HG03135 (cell line): ENCODE measurements around the gene SLC8A1.

Source experiments
- ATAC-seq: cut with Tn5 transposase; IDR thresholded peaks from one replicate; pipeline ENCODE4 v1.9.1; 2021; ENCODE audit warnings: mild to moderate bottlenecking, moderate library complexity; ENCODE audit not compliant: unreplicated experiment

Gene SLC8A1

DNA sequence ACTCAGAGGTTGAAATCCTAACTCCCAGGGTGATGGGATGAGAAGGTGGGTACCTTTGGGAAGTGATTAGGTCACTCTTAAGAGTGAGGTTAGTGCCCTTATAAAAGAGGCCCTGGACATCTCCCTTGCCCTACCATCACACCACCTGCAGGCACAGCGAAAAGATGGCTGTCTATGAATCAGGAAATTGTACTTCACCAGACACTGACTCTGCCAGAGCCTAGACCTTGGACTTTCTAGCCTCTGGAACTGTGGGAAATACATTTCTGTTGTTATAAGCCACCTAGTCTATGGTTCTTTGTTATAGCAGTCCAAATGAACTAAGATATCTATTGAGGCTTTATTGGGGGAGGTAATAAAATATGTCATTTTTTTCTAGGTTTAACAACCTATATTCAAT, 203.6 kb downstream of the SLC8A1 start:
- ATAC-seq: no peak

DNA sequence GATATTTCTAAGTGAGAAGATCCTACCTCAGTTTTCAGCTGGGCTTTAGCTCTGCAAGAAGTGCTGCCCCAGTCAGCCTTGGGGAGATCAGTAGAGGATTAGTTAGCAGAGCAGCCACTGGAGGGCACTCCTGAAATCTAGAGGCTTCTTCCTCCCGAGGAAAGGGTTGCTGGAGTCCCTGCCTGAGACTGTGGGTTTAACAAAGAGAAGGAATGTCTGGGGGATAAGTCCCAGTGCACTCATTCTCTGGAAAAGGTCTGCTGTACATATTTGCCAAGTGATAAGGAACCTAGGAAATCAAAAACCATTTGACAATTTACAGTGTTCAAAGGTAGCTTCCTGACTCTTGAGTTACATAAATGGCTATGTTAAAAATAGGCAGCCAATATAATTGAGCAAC, 207.2 kb downstream of the SLC8A1 start:
- no peak for ATAC-seq

DNA sequence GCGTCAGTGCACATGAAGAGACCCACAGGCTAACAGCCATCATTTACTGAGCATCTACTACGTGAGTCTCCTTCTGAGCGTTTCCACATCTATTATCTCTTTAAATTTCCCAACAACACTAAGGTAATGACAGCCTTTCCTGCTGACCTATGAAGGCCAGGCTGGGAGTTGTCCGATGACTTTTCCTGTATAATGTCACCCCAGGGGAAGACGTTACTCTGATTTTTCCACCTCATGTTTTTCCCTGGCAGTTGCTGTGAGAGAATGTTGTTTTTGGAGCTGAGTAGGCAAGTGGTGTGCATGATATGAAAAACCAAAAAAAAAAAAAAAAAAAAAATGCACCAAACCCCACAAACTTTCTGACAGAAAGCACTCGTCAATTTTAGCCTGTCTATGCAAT, 207.6 kb downstream of the SLC8A1 start:
- ATAC-seq: no peak

DNA sequence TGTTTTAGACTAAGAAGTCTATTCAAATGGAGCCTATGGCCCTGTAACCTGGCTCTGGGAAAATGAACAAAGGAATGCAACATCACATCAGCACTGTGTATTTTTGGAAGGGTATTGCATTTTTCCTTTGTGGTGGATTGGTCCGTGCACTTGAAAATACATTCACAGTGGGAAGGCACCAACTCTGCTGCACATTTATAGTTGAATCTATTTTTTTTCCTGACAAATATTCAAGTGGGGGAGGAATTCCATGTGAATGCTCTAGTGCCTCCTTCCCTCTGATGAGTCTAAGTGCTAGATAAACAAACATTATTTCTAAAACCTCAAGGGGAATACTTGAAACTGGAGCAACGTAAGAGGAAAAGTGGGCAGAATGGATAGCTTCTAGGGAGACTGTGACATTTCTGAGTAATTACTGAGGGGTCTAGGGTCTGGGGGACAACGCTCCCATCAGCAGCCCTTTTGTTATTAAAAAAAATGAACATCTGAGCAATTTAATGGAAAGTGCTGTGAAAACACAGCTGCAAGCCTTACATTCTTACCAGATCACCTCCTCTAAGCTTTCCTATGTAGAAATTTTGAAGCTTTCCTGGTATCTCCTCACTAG, 208.2 kb downstream of the SLC8A1 start:
- ATAC-seq: no peak

DNA sequence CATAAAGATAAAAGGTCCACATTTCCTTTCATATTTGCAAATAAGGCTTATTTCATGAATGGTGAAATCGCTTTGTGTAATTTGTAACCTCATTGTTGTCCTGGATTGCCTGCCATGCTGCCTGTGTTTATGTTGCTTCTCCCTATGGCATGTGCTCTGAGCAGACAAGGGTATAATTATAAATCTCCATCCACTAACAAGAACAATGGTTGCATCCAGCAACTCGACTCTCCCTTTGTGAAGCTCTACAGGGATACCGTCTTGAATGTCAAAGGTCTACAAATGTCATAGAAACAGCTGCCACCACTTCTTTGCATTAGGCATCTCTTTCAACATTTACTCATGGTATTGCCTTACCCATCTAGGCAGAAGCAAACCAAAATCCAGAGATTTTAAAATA, 209.6 kb downstream of the SLC8A1 start:
- no peak for ATAC-seq

DNA sequence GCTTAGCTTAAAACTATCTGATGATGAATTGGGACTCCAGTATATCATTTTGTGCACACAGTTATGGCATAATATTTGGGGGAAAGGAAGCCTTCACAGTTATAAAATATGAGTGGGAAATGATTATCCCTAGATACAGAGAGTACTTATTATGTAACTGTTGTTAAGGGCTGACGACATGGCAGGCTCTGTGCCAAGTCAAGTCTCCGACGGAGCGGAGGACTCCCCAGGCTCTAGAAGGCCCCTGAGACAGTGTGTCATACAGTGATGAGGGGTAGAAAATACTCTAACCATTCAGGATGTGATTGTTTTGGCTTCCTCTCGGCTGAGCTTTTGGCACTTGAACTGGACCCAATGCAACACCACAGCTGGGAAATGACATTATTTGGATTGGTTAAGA, 211.8 kb downstream of the SLC8A1 start:
- no peak for ATAC-seq

DNA sequence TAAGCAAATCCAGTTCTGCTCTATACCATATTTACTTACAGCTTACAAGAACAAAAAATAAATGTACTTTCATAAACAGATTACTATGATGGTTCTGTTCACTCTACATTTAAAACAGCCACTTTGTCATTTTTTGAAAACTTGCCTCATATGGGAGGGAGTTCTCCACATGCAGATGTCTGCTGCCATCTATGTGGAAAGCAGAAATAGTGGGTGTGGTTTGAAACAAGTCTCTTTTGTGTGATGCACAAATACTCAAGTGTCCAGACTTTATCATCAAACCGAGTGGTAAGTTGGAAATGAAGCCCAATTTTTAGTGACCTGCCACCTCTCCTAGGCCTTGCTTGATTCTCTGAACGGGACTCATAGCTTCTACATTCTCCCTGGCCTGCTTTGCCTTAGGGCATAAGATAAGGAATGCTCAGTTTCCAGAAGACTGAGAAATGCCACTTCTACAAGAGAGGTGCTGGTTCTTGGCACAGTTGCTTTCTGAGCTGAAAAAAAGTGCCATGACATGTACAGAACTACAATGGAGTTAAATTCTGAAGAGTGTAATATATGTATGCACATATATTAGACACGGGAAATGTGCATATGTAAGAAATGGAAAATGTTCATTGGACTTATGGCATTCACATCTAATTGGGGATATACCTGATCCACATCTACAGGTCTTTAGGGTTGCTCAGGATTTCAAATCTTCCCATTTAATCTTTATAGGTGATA, 221.0 kb downstream of the SLC8A1 start:
- no peak for ATAC-seq

DNA sequence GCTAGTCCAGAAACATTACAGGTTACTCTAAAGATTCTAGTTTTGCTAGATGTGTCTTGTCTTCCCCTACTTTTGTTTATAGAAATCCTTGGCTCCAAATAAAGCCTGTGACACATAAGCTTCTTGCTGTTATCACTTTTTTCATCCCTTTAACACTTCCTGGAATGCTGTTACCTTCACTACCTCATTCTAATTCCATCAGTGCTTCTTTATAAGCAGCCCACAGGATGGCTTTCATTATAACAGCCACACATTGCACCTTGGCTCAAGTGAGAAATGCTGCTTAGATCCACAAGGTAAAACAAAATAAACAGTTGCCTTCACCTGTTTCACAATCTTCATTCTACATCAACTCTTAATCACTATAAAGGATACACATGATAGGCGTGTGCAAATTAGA, 221.7 kb downstream of the SLC8A1 start:
- no peak for ATAC-seq

DNA sequence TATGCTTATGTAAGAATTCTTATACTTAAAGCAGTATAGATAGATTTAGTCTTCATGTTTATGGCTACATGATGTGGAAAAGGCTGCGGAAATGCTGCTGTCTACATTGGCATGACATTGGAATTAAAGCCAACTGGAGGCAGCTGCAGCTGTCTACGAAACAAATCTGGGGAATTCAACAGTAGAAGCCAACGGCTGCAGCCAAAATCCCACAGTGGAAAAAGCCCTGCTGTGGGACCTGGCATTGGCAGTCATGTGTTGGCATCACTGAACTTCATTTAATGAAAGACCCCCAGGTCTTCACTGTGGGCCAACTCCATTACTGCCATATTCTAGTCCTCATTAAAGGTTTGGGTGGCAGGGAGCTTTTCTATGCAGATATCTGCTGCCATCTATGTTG, 223.6 kb downstream of the SLC8A1 start:
- no peak for ATAC-seq

DNA sequence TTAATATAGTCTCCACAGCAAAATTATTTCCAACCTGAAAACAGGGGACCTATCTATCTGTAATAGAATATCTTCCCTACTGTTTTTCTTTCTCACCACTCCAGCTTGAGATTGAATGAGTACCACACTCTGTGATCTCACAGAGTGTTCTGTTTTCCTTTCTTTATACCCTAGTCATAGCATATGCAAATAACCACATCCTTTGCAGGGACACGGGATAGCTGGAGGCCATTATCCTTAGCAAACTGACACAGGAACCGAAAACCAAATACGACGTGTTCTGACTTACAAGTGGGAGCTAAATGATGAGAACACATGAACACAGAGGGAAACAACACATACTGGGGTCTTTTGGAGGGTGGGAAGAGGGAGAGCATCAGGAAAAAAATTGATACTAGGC, 224.7 kb downstream of the SLC8A1 start:
- no peak for ATAC-seq

DNA sequence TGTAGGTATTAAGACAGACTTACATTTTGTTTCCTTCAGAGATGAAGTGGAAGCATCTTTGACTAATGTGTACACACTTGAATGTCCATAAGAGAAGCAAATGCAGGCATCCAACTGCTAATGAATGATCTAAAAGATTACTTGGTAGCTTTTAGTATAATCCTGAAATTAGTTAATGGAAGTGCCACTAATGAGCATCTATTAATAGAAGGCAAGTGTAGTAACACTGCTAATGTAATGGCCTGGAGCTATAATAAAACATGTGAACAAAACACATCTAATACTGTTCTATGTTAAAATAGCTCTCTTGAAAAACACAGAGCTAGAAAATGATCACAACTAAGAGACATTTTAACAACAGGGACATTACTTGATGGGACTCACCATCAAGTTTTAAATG, 225.3 kb downstream of the SLC8A1 start:
- no peak for ATAC-seq

DNA sequence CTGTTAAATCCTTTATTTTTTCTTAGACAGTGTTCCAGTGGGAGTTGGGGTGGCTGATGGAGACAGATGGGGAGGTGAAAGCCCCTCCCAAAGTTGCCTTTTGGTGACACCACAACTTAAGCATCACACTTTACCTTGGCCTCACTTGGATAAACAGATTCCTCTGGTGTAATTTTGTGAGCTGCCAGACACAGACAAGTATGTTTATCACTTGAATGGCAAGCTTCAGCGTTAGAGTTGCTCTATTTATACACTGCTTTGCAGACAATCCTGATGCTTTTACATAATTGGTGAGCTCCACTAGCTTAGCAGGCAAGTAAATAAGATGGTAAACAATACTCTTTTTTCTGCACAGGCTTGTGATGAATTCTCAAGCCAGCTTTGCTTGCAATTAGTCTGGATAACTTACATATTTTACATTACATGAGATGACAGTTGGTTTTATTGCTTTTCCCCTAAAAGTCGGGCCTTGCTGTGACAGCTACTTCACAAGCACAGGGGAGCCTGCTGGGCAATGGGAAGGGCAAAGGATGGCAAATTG, 226.2 kb downstream of the SLC8A1 start:
- ATAC-seq: no peak

DNA sequence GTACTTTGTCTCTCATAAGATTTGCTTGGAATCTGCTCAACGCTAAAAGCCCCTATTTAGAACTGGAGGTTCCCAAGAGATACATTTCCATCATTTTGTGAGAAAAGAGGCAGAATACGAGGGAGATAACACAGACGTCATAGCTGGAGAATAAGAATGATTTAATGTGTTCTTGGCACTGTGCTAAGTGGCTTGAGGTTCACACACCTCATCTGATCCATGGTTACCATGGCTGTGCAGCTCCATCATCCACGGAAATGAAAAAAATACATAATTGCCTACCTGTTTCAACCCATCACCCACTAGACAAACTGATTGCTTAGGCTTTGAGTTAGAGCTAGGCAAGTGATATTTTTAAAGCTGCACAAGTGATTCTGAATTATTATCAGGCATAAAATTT, 227.6 kb downstream of the SLC8A1 start:
- ATAC-seq: no peak

DNA sequence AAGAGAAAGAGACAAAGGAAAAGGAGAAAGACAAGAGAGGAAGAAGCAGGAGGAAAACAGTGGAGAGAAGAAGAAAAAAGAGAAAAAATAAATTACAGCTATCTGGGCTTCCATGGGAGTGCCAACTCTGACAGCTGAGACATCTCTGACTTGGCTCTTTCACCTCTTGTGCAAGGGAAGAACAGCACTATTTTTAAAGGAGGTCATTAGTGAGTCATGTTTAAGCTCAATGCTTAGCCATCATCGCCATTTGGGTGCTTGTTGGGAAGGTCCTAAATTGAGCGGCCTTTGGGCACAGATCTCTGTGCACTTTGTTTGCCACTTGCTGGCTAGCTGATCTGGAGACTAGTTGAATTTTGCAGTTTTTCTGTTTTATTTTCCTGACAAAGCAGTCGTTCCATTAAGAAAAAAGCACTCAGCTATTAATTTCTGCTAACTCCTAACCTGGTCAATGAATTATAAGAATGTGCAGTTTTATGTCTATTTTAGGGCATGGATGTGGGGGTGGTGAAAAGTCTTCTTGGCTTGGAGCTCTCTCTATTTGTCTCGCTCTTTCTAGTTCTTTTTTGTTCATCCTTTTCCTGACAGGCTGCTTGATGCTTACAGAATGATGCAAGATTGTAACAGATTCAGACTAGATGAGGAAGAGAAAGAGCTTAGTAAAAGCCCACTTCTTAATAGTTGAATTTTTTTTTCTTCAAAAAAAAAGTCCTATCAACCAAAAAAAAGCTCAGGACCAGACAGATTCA, 231.5 kb downstream of the SLC8A1 start:
- no peak for ATAC-seq

DNA sequence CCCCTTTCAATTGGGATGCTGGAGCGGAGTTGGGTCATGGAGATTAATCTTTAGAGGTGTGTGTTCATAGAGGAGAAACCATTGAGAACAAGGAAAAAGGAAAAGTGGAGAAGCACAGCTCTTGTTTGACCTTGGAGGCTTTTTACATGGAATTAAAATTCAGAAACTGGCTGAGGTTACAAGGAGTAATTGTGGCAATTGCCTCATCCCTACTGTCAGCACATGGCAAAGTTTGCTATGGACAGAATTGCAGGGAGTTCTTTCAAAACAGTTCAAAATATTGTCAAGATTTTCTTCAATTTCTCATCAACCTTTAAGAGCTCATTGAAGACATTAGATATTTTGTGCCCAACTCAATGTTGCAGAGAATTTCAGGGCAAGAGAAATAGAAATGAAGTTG, 232.7 kb downstream of the SLC8A1 start:
- ATAC-seq: no peak

DNA sequence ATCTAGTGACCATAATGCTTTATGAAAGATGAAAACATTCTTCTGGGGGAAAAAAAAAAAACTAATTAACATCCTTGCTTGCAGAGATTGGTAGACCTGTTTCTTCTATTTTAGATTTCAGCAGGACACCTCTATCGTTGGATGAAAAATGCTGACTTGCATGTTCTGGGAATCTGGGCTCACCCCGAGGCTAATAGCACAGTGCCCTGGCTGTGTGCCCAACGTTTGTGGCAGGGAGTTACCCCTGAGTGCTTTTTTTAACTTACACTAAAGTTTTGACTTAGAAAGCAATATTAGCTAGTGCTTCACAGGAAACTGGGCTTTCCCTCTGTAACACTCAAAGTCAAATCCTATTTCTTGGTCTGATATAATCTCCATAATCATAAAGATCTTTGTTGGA, 233.2 kb downstream of the SLC8A1 start:
- ATAC-seq: no peak

DNA sequence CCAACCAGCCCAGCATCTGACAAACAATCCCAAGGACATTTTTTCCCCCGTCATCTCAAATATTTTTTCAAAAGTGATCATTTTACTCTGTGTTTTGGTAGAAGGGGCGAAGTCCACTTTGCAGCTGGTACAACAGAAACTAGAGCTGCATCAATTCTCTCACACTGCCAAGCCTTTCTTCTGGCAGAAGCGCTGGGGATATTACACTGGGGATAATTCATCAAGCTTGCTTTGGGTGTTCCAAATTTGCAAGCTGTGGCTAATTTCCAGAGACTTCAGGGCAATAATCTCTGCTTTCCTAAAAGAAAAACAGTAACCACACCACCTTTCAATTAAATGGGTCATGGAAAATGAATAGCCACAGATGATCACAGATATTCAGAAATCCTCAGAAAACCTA, 238.3 kb downstream of the SLC8A1 start:
- ATAC-seq: no peak

DNA sequence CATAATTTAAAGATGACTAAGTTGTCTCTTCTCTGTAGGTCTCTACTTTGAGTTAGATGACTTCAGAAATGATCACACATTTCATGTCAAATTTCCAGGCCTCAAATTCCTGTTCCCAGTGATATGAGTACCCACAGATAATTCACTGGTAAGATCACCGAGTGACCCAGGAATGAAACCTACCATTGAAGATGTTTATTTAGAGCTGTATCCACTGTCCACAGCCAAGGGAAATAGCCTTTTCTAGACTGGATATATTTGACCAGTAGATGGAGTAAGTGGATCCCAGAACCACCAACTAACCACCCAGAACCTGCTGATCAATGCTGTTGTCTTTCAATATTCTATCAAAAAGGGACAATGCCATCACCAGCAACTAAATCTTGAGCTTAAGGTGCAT, 238.8 kb downstream of the SLC8A1 start:
- ATAC-seq: no peak

DNA sequence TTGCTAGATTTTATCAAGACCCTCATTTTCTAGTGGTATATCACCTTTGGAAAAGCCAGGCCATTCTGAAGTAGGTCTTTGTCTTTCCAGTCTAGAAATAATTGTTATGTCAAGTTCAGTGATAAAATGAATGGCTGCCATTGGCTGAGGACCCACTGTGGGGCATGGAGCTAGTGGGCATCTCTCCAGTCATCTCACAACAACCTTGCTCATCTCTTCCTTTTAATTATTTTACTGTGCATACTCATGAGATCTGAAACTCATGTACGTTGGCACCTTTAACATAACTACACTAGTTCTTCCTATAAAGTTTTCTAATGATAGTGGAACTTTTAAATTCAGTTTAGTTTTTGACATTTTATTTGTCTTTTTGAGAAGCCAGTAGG, 240.9 kb downstream of the SLC8A1 start:
- ATAC-seq: no peak

DNA sequence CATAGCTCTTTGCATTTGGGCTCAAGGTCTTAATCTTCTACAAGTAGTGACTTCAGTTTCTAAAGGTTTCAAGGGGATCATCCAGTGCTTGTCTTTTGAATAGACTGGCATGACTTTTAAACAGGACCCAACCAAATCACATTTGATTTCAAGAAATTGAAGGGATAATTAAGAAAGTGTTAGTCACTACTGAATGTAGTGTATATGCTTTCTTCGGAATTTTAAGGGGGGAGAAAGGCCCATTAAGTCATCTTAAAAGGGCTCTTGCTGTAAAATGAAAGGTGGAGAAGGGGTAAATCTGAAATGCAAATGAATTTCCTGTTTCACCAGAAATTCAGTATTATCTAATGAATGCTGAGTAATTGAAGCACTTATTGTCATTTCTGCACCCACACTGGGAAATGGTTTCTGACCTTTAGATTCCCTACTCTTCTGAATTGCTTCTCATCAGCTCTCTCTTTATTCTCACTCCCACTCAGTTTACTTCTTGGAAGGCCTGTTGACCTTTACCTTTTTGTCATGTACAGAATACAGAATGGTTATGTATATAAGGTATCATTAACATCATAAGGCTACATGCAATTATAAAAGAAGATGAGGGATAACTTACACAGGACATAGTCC, 241.4 kb downstream of the SLC8A1 start:
- no peak for ATAC-seq

DNA sequence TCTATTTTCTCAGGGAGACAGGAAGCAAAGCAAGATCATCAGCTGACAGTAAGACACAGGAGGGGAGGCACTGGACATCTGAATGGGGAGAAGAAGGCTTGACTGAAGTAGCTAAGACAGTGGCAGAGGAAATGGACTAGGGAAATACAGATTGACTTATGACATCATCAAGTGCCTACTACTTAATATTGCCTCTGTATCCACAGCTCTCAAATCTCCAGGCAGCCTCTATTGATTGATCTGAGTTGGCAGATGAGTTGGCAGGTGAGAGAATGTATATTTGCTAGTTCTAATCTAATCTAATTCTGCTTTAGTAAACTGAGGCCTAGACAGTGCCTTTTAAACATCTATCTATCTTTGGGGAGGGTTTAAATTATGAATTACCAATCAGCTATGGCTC, 242.1 kb downstream of the SLC8A1 start:
- ATAC-seq: no peak

DNA sequence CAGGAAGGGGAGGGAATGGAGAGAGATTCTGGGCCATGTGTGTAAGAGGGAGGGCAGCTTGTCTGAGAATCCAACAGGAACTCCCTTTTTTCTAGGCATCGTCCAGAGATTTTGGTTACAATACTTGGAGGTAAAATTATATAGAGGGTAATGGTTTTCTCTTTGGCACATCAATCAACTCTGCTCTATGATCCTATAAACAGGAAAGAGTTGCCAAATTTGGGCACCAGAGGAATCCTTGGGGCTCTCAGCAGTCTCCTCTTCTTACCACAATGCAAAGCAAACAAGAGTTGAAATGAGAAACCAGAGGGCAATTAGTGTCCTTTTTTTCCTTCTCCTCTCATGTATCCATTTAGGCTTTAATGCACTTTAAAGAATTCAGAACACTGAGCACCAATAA, 243.4 kb downstream of the SLC8A1 start:
- ATAC-seq: no peak
